Fibroblast of gingiva (primary cell): ENCODE data around the gene ABCG2.
"Not testable (repeated sequence)": the region's sequence is repeated elsewhere in the genome, so short reads cannot be mapped to it uniquely, and the experiment has no call there.

ENCODE experiments used
- DNase-seq: peaks from one replicate; pipeline ENCODE4 v3.0.0-alpha.2; 2011; ENCODE audit warnings: low read depth

Gene ABCG2

DNA sequence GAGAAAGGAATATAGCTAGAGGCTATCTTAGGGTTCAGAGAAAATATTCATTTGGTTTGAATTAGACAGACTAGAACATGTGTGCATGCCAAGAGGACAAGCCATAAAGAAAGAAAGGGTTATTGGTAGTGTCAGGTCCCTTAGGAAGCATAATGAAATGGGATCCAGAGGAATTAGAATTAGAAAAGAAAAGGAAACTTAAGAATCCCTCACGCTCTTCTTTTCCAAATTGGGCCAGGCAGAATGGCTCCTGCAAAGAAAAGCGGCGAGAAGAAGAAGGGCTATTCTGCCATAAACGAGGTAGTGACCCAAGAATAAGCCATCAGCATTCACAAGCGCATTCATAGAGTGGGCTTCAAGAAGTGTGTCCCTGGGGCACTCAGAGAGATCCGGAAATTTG, 4.9 kb upstream of the ABCG2 start:
- peak; percentile 57 for DNase-seq

DNA sequence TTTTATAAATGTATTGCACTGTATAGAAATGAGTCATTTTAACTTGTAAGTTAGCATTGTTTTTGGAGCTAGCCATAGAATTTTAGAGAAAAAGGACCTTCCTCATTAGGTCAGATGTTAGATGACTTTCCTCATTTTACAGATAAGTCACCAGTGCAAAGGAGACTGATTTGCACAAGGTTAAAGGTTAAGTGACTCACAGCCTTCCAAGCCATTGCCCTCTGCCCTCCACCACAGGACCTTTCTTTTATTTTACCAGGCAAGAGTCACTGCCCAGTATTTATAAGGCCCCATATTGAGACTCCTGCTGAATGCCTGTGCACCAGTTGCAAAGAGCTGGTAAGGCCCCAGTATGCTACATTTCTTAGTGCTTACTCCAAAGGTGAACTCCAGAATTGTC, 4.2 kb upstream of the ABCG2 start:
- DNase-seq: no peak

DNA sequence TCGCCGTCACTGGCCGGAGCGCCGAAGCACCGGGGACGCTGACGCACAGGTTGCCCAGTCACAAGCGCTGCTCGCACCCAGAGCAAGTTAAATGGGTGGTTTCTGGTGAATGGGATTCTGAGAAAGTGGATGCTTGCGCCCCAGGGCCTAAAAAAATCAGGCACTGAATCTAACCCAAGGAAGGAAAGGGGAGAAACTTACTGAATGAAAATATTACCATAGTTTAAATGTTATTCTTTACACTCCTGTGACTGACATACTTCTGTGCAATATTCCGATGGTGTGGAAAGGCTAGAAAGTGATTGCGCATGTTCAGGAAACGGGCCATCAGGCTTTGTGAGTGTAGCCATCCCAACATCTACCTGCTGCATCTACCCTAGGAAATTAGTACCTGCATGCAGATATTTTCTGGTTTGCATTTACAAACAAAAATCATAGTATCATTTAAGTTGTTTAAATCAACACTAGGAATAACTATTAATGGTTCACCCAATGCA, 838 bp upstream of the ABCG2 start:
- no peak for DNase-seq

DNA sequence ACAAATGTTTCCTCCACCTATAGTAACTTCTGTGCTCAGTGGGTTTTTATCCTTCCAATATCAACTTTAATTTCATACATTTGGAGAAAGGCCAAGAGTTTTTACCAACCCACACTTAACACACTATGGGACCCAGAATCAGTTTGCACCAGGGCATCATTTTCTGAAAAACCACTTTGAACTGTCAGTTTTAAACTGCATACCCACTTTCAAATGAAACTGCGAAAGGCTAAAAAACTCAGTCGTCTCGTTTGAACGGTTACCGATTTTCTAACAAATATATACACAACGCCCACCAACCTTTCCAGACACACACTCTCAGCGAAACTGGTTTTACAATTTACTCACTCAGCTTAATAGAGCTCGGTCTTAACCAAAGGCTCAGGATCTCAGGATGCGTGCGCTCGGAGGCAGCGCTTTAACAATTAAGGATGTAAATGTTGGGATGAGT, 376 bp downstream of the ABCG2 start:
- no peak for DNase-seq

DNA sequence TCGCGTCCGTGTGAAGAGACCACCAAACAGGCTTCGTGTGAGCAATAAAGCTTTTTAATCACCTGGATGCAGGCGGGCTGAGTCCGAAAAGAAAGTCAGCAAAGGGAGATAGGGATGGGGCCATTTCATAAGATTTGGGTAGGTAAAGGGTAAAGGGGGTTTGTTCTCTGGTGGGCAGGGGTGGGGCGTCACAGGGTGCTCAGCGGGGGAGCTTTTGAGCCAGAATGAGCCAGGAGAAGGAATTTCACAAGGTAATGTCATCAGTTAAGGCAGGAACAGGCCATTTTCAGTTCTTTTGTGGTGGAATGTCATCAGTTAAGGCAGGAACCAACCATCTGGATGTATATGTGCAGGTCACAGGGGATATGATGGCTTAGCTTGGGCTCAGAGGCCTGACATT, 6.1 kb downstream of the ABCG2 start:
- not testable (repeated sequence) for DNase-seq

DNA sequence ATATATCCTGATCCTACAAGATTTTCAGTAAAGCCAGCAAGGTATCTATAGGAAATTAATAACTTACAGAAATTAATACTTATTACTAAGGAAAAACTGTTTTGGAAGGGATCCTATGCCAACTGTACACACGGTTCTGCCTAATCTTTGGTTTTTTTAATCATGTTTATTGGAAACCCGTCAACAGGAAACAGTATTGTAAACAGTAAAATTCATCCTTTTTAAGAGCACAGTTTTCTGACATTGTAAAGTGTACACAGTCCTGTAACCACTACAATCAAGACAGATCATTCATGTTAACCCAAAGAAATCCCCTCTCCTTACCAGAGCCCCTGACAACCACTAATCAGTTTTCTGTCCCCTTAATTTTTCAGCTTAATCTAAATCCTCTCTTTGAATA, 9.9 kb downstream of the ABCG2 start:
- no peak for DNase-seq

DNA sequence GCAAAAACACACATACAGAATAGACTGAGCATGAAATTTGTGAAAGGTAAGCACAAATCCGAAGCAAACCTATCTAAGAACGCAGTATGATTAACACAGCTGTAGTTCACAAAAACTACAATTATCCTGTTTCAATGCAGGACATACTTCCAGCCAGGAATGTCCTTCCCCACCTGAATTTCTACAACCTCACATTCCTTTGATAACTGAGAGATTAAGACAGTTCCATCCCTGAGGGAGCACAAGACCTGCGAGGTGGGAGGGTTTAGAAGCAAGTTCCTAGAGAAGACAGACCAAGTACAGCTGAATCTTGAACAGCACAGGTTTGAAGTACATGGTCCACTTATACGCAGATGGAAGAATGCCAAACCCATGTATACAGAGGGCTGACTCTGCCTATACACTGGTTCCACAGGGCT, 10.6 kb downstream of the ABCG2 start:
- DNase-seq: no peak

DNA sequence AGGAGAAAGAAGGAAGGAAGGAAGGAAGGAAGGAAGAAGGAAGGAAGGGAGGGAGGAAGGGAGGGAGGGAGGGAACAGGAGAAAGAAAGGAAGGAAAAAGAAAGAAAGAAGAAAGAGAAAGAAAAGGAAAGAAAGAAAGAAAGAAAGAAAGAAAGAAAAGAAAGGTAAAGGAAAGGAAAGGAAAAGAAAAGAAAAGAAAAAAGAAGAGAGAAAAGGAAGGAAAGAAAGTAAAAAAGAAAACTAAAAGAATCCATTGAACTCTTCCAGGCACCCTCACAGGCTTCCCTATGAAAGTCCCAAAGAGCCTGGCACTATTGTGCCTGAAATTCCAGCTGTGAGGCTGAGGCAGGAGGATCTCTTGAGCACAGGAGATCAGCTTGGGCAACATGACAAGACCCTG, 11.5 kb downstream of the ABCG2 start:
- no peak for DNase-seq

DNA sequence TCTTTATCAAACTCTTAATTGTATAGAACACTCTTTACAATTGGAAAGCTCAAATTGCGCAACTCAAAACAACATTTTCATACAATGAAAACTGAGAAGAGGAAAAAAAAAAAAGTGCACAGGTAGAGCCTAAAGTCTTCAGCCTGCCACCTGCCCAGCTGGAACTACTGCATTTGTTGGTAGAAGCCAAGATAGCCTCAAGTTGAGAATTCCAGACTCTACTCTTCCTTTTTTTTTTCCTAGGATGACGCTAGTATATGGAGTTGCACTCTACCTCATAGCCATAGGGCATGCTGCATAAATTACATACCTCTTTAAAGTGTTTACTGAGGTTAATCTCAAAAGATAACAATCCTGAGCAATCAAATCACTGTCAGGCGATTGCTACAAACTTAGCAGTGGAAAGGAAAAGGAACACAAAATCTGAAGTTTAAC, 13.6 kb downstream of the ABCG2 start:
- no peak for DNase-seq

DNA sequence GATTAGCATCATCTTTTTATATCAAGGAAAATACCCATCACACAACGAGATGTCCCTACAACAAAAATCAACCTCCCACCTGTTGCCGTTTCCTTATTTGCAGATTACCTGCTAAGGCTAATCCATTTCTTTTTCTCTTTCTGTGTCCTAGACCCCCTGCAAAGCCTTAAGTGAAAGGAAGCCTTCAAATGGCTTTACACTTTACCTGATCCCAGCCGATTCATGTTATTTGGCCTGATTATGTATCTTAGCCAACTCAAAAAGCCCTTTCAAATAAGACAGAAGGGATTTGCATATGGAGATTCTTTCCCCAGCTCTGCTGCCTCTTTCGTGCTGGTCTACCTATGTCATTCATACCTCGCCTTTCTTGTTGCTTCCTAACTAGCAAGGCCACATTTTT, 14.4 kb downstream of the ABCG2 start:
- DNase-seq: no peak

DNA sequence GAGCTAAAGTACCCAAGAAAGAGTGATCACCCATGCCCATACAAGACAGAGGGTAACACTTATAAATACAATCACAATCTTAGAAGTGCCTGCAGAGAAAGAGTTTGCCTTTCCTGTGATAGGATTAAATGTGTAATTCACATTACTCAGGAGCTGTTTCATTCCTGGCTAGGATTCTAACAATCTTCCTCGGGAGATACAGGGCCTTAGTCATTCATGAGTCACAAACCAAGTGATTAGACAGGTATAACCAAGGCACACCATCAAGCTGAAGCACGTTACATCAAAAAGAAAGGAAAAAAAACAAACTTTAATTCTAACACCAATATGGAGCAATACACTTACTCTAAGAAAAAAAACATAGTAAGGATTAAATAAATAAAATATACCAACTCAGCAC, 14.9 kb downstream of the ABCG2 start:
- DNase-seq: no peak

DNA sequence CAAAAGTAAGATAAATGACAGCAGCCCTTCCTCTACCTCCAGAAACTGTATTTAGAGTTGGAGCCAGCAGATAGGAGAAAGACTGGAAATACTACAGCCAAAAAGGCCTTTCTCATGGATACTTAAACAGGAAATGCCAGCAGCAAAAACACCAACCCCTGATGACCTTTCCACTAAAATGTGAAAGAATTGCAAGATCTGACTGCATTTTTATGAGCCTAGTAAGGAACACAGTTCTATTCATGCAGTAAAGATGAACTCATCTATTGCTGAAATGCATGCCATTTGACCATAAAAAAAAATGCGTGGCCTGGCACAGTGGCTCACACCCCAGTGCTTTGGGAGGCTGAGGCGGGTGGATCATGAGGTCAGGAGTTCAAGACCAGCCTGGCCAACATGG, 19.9 kb downstream of the ABCG2 start:
- peak; percentile 83 for DNase-seq

DNA sequence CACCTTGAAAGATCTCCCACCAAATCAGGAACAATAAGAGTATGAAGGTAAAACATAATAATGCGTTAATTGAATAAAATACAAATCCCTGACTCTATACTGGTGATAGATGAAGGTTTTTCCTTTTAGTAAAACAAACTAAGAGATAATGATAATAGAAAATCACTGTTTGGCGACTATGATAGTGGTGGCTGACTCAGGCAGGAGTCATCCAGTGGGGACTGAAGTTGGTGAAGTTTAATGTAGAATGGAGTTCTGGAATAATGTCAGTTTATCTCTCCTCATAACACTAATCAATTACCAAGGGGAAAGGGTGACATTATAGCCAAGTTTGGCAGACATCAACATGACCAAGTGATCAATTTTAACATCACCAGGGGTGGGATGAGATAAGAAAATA, 21.3 kb downstream of the ABCG2 start:
- DNase-seq: no peak

DNA sequence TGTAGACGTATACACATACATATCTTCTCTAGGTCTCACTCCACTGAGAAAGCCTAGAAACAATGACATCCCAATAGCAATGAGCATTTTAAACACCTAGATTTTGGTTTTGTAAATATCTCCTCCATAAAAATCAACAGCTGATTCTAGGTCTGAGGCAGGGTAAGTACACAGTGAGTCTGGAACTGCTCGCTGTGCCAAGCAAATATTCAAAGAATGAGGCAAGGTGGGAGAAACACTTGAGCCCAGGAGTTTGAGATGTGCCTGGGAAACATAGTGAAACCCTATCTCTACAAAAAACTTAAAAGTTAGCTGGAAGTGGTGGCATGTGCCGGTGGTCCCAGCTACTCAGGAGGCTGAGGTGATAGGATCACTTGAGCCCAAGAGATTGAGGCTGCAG, 22.2 kb downstream of the ABCG2 start:
- no peak for DNase-seq

DNA sequence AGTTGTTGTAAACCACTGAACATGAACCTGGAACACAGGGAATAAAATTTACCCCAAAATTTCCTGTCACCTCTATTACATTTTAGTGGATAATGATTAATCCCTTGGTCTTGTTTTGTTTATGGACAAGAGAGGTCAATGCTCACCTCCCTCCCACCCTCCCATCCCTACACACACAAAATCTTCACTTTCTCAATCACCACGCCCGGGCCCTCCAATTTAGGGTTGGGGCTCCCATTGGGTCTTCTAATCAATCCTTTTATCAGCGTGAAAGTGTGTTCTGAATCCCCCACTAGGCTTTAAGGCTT, 23.1 kb downstream of the ABCG2 start:
- no peak for DNase-seq

DNA sequence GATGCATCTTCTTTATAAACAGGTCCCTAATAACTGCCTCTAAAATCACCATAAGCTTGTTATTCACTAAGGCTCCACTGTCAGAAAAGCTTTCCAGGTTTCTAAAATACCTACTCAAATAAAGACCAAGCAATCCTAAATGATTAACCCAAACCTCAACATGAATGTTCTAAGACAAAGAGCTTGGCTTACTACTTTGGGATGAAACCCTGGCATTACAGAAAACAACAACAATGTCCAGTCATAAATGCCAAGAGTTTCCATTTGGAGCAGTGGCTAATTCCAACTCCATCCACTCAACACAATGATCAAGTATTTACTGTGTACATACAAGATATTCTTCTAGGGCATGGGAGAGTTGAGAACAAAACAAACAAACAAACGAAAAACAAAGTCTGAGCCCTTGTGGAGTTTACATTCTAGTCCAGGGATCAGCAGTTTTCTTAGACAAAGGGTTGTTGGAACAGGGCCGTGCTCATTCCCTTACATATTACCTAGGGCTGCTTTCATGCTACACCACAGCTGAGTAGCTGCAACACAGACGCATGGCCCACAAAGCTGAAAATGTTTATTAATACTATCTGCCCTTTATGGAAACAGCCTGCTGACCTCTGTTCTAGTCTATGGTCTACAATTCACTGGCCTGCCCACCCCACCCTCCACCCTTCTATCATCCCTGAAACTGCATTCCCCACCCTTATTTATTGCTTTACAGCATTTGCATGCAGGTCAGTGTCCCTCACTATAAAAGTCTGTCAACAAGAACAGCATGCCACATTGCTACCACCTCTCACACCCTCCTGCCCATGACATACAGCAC, 23.7 kb downstream of the ABCG2 start:
- DNase-seq: no peak

DNA sequence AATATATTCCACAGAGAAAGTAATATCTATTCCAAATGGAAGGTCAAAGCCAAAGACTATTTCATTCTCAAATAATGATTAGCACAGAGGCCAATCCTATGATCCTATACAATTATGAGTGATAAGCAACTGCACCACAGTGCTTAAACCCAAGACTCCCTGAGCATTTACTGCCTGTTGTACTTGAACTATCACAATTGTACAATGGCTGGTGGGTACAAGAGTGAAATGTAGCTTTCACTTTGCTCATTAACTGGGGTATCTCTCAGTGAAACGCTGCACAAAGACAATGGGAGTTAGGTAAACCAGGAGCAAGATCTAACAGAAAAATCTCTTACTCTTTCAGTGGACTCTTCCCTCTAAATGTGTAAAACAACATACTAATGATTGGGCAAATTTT, 24.3 kb downstream of the ABCG2 start:
- no peak for DNase-seq

DNA sequence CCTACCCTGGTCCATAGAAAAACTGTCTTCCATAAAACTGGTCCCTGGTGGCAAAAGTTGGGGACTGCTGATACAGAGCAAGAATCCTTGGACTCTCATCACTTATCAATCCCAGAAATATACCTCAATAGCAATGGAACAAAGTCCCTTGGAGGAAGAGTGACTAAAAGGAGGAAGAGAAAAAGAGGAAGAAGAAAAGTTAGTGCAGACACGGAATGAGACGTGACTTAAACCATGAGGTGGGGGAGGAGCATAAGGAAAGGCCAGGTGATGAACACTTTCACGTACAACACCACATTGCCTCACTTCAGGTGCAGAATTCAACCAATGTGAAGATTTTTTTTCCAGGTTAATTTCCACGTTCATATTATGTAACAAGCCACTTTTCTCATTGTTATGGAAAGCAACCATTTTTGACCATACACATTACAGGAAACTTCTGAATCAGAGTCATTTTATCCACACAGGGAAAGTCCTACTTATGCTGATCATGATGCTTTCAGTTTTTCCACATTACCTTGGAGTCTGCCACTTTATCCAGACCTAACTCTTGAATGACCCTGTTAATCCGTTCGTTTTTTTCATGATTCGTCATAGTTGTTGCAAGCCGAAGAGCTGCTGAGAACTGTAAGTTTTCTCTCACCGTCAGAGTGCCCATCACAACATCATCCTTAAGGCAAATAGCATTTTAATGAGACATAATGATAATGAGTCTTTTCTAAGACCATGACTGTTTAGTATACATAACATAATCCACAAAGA, 27.7 kb downstream of the ABCG2 start:
- no peak for DNase-seq

DNA sequence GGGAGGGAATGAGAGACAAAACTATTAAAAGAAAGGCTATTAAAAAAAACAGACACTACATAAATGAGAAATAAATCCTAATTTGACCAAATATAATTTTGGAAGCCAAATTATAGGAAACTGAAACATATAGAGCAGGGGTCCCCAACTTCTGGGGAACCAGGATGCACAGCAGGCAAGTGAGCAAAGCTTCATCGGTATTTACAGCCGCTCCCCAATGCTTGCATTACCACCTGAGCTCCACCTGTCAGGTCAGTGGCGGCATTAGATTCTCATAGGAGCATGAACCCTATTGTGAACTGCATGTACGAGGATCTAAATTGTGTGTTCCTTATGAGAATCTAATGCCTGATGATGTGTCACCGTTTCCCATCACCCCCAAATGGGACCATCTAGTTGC, 28.4 kb downstream of the ABCG2 start:
- no peak for DNase-seq

DNA sequence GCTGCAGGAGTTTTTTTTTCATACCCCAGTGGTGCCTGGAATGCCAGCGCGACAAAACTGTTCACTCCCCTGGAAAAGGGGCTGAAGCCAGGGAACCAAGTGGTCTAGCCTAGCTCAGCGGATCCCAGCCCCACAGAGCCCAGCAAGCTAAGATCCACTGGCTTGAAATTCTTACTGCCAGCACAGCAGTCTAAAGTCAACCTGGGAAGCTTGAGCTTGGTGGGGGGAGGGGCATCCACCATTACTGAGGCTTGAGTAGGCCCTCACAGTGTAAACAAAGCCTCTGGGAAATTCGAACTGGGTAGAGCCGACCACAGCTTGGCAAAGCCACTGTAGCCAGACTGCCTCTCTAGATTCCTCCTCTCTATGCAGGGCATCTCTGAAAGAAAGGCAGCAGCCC, 36.2 kb downstream of the ABCG2 start:
- not testable (repeated sequence) for DNase-seq

DNA sequence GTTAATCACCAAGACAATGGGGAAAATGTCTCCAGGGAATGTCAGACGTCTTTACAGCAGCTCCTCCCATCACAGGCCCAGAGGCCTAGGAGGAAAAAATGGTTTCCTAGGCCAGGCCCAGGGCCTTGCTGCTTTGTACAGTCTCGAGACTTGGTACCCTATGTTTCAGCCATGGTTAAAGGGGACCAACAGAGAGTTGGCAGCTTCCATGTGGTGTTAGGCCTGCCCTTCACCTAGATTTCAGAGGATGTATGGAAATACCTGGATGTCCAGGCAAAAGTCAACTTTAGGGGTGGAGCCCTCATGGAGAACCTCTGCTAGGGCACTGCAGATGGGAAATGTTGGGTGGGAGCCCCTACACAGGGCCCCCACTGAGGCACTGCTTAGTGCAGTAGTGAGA, 38.5 kb downstream of the ABCG2 start:
- DNase-seq: no peak

DNA sequence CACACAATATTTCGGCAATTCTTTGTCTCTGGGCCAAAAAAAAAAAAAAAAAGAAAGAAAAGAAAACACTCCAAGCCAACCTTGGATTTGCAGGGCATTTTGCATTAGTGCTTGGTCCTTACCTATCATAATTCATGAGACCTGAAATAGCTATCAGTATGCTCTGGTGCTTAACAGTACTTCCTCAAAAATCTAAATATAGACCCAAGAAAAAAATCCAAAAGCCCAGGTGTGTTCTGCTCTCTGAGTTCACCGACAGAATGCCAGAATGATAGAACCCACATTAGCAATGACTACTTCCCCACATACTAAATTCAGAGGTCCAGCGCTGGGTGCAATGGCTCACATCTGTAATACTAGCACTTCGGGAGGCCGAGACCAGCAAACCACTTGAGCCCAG, 42.9 kb downstream of the ABCG2 start:
- DNase-seq: no peak

DNA sequence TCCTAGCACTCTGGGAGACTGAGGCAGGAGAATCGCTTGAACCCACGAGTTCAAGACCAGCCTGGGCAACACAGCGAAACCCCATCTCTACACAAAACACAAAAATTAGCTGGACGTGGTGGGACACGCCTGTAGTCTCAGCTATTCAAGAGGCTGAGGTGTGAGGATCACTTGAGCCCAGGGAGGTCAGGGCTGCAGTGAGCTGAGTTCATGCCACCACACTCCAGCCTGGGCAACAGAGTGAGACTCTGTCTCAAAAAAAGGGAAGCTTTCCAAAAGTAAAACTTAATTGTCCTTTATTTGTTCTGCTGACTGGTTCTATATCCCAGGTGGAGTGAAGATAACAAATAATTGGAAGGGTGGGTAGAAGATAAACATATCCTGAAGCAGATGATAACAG, 45.6 kb downstream of the ABCG2 start:
- no peak for DNase-seq

DNA sequence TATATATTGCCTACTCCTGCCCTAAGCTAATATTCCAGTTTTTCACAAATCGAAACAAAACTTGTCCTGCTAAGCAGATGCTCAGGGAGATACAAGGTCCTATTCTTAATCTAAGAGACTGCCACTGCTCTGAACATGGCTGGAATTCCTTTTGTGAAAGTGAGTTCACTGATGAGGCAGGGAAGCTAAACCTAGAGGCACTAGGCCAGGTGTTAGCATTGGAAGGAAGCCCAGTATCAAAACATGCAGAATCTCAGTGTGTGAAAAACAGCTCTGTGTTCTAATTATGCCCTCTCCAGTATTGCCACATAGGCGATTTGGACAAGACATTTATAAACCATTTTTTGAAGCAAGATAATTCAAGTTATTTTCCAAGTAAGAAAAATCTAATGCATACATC, 47.6 kb downstream of the ABCG2 start:
- no peak for DNase-seq
